ENCODE measurements around the gene KLHL2.

- TF ChIP-seq CREB1 (CRISPR knock-in tag; IDR thresholded peaks at IDR 0.05; ENCODE audit: low read depth) (no peak), ZNF331 (CRISPR knock-in tag; IDR thresholded peaks at IDR 0.05; ENCODE audit: low read depth) (no peak), EZH2phosphoT487 (IDR thresholded peaks at IDR 0.05; ENCODE audit: unreplicated experiment) (no peak), EZH2 (IDR thresholded peaks at IDR 0.05; ENCODE audit: low read depth, unreplicated experiment) (no peak), CTCF (conservative IDR thresholded peaks at IDR 0.05; ENCODE audit: low read depth in 2 of 2) (no peak)
These were observed 161.2 kb downstream of the KLHL2 start for GRCh38 chr4:165368567-165368966.

All from GM23338 (cell line).